Trophoblast cell (in vitro differentiated cells and primary cell): Measurements from ENCODE around the gene AGA.
A peak's percentile ranks its signal among the peaks of the same experiment; 100 is the strongest.

Experiments used
- DNase-seq, 2 donors: peaks; one replicate each; pipeline ENCODE4 v3.0.0-alpha.2; 2016
- H2AFZ ChIP-seq: 2 replicates; pipeline ENCODE4 v1.6.1; 2013; ENCODE audit warnings: low read length, moderate library complexity, mild to moderate bottlenecking; ENCODE audit not compliant: insufficient read depth, poor library complexity
- H2AK5ac ChIP-seq: 2 replicates; pipeline ENCODE4 v1.6.1; 2013; ENCODE audit warnings: mild to moderate bottlenecking, low read length
- H2BK120ac ChIP-seq: 2 replicates; pipeline ENCODE4 v1.6.1; 2013; ENCODE audit warnings: low read length, mild to moderate bottlenecking, moderate library complexity; ENCODE audit not compliant: insufficient read depth, poor library complexity
- H2BK12ac ChIP-seq: 2 replicates; pipeline ENCODE4 v1.6.1; 2013; ENCODE audit warnings: mild to moderate bottlenecking, low read length, moderate library complexity
- H2BK5ac ChIP-seq: 2 replicates; pipeline ENCODE4 v1.6.1; 2013; ENCODE audit warnings: low read length, low read depth, moderate library complexity, mild to moderate bottlenecking; ENCODE audit not compliant: poor library complexity
- H3K14ac ChIP-seq: 2 replicates; pipeline ENCODE4 v1.6.1; 2013; ENCODE audit warnings: mild to moderate bottlenecking, low read length
- H3K18ac ChIP-seq: 2 replicates; pipeline ENCODE4 v1.6.1; 2013; ENCODE audit warnings: mild to moderate bottlenecking, low read length
- H3K23ac ChIP-seq: 2 replicates; pipeline ENCODE4 v1.6.1; 2013; ENCODE audit warnings: low read length
- H3K27ac ChIP-seq: 2 replicates; pipeline ENCODE4 v1.5.1; 2013; ENCODE audit warnings: low read depth, mild to moderate bottlenecking, inconsistent platforms, low read length, moderate library complexity
- H3K27me3 ChIP-seq: 2 replicates; pipeline ENCODE4 v1.6.1; 2013; ENCODE audit warnings: inconsistent platforms, mild to moderate bottlenecking, low read length, moderate library complexity; ENCODE audit not compliant: insufficient read depth
- H3K36me3 ChIP-seq, 2 experiments: 1 replicate in 1 of 2; 2 replicates in 1 of 2; pipeline ENCODE4 v1.6.1; 2013; ENCODE audit warnings: low read length in 2 of 2, mild to moderate bottlenecking in 2 of 2, moderate library complexity in 1 of 2; ENCODE audit not compliant: insufficient read depth in 2 of 2, control insufficient read depth in 1 of 2
- H3K4ac ChIP-seq: 2 replicates; pipeline ENCODE4 v1.6.1; 2013; ENCODE audit warnings: low read depth, mild to moderate bottlenecking, low read length, moderate library complexity
- H3K4me1 ChIP-seq, 2 experiments: 1 replicate in 1 of 2; 2 replicates in 1 of 2; pipeline ENCODE4 v1.6.1; 2013; ENCODE audit warnings: low read length in 2 of 2, mild to moderate bottlenecking in 2 of 2, moderate library complexity in 1 of 2; ENCODE audit not compliant: insufficient read depth in 2 of 2, control insufficient read depth in 1 of 2
- H3K4me2 ChIP-seq: 2 replicates; pipeline ENCODE4 v1.6.1; 2013; ENCODE audit warnings: inconsistent platforms, mild to moderate bottlenecking, low read length, moderate library complexity
- H3K4me3 ChIP-seq: 2 replicates; pipeline ENCODE4 v1.5.1; 2013; ENCODE audit warnings: mild to moderate bottlenecking, low read depth, low read length, inconsistent platforms
- H3K79me1 ChIP-seq: one replicate; pipeline ENCODE4 v1.6.1; 2013; ENCODE audit warnings: low read length
- H3K79me2 ChIP-seq: 2 replicates; pipeline ENCODE4 v1.6.1; 2013; ENCODE audit warnings: low read length, mild to moderate bottlenecking; ENCODE audit not compliant: control insufficient read depth, insufficient read depth, poor library complexity
- H3K9ac ChIP-seq: 2 replicates; pipeline ENCODE4 v1.6.1; 2013; ENCODE audit warnings: mild to moderate bottlenecking, low read length
- H3K9me3 ChIP-seq: 2 replicates; pipeline ENCODE4 v1.6.1; 2013; ENCODE audit warnings: low read depth, mild to moderate bottlenecking, control low read depth, inconsistent platforms, low read length; ENCODE audit not compliant: insufficient read depth
- H4K12ac ChIP-seq: 2 replicates; pipeline ENCODE4 v1.6.1; 2013; ENCODE audit warnings: low read depth, mild to moderate bottlenecking, low read length, moderate library complexity
- H4K8ac ChIP-seq: 2 replicates; pipeline ENCODE4 v1.6.1; 2013; ENCODE audit warnings: low read depth, mild to moderate bottlenecking, low read length, moderate library complexity
- H4K91ac ChIP-seq: one replicate; pipeline ENCODE4 v1.6.1; 2013; ENCODE audit warnings: low read depth, mild to moderate bottlenecking, low read length, moderate library complexity
- WGBS: extraction: QIAGEN DNeasy Blood & Tissue Kit; methylation state at CpG from one replicate; pipeline ENCODE4 v1.1.7; 2013; ENCODE audit warnings: missing lambda C conversion rate; ENCODE audit not compliant: insufficient read length, insufficient coverage; ENCODE audit errors: extremely low coverage; 5-methylcytosine and 5-hydroxymethylcytosine counted together

The AGA gene

GRCh38 chr4:177450426-177451107 lies 8.3 kb upstream of the AGA start:
- no CpG with 5 or more reads among the region's 4 CpGs for WGBS
- no peaks in the 10 kb centered on the region for H3K27me3 ChIP-seq

GRCh38 chr4:177448850-177449249 lies 6.6 kb upstream of the AGA start:
- no peak overlapping the region for H3K4me2 ChIP-seq
- no peak overlapping the region for H4K91ac ChIP-seq
- no peaks in the 10 kb centered on the region for H3K9me3 ChIP-seq
- H3K23ac ChIP-seq, result no peak overlapping the region
- H3K4ac ChIP-seq, result no peak overlapping the region
- no peak overlapping the region for H2BK5ac ChIP-seq
- no peak overlapping the region for H3K27ac ChIP-seq
- no peak overlapping the region for H3K4me3 ChIP-seq
- no peaks in the 10 kb centered on the region for H3K27me3 ChIP-seq
- no peaks in the 10 kb centered on the region for H3K79me1 ChIP-seq
- H3K18ac ChIP-seq, result no peak overlapping the region
- H3K79me2 ChIP-seq, result no peaks in the 10 kb centered on the region
- H4K8ac ChIP-seq, result no peak overlapping the region
- H2AK5ac ChIP-seq, result no peak overlapping the region
- no peaks in the 10 kb centered on the region for H3K4me1 ChIP-seq
- H3K14ac ChIP-seq, result no peak overlapping the region
- no peak overlapping the region for H2BK120ac ChIP-seq
- H3K36me3 ChIP-seq, result no peaks in the 10 kb centered on the region
- no peak overlapping the region for H2AFZ ChIP-seq
- no peak overlapping the region for H3K9ac ChIP-seq
- H2BK12ac ChIP-seq, result no peak overlapping the region
- DNase-seq, result peak in 1 of 2 donors; percentile 72
- H4K12ac ChIP-seq, result no peak overlapping the region
- no CpG with 5 or more reads among the region's 1 CpG for WGBS

More at GRCh38 chr4:177450426-177451107, 8.3 kb upstream of the AGA start:
- Histone ChIP-seq H2BK5ac (no peak overlapping the region), H3K23ac (no peak overlapping the region), H2AK5ac (no peak overlapping the region), H4K91ac (no peak overlapping the region), H2BK12ac (no peak overlapping the region), H3K9me3 (no peaks in the 10 kb centered on the region), H3K27ac (no peak overlapping the region), H3K18ac (no peak overlapping the region), H4K8ac (no peak overlapping the region), H3K4ac (no peak overlapping the region), H3K14ac (peak overlapping the region; percentile 19), H2BK120ac (no peak overlapping the region), H3K9ac (no peak overlapping the region), H3K79me2 (no peaks in the 10 kb centered on the region), H3K36me3 (no peaks in the 10 kb centered on the region), H3K4me2 (no peak overlapping the region), H2AFZ (no peak overlapping the region), H3K4me1 (peaks cover 0 to 3% of the 10 kb centered on the region in 2 experiments), H3K79me1 (no peaks in the 10 kb centered on the region), H3K4me3 (no peak overlapping the region), H4K12ac (no peak overlapping the region)
- DNase-seq, result peak; percentile 94 to 98

GRCh38 chr4:177447417-177448004 lies 5.3 kb upstream of the AGA start:
- WGBS, result no CpG with 5 or more reads among the region's 1 CpG
- H3K79me2 ChIP-seq, result no peaks in the 10 kb centered on the region
- no peaks in the 10 kb centered on the region for H3K9me3 ChIP-seq

GRCh38 chr4:177446586-177446985 lies 4.3 kb upstream of the AGA start:
- H3K79me1 ChIP-seq, result peaks cover 6% of the 10 kb centered on the region
- no peak overlapping the region for H4K91ac ChIP-seq
- H2AK5ac ChIP-seq, result no peak overlapping the region
- H3K36me3 ChIP-seq, result no peaks in the 10 kb centered on the region
- no peak overlapping the region for H3K23ac ChIP-seq
- no peak overlapping the region for H3K4me3 ChIP-seq
- no CpG with 5 or more reads among the region's 2 CpGs for WGBS
- no peak overlapping the region for H2AFZ ChIP-seq
- H3K9me3 ChIP-seq, result no peaks in the 10 kb centered on the region
- no peak overlapping the region for H3K4me2 ChIP-seq
- no peak overlapping the region for H4K8ac ChIP-seq
- H4K12ac ChIP-seq, result no peak overlapping the region
- H2BK12ac ChIP-seq, result no peak overlapping the region
- no peak overlapping the region for H2BK5ac ChIP-seq
- no peaks in the 10 kb centered on the region for H3K27me3 ChIP-seq
- H3K27ac ChIP-seq, result no peak overlapping the region
- no peak overlapping the region for H3K14ac ChIP-seq
- H3K9ac ChIP-seq, result no peak overlapping the region
- H2BK120ac ChIP-seq, result no peak overlapping the region
- DNase-seq, result no peak
- peaks cover 4% of the 10 kb centered on the region for H3K79me2 ChIP-seq
- no peaks in the 10 kb centered on the region for H3K4me1 ChIP-seq
- no peak overlapping the region for H3K4ac ChIP-seq
- H3K18ac ChIP-seq, result no peak overlapping the region

More at GRCh38 chr4:177447417-177448004, 5.3 kb upstream of the AGA start:
- no peak overlapping the region for H3K14ac ChIP-seq
- H2BK5ac ChIP-seq, result no peak overlapping the region
- no peaks in the 10 kb centered on the region for H3K36me3 ChIP-seq
- no peak overlapping the region for H3K4me2 ChIP-seq
- no peak overlapping the region for H2AK5ac ChIP-seq
- no peak overlapping the region for H3K27ac ChIP-seq
- no peaks in the 10 kb centered on the region for H3K4me1 ChIP-seq
- no peak overlapping the region for H3K4me3 ChIP-seq
- no peak overlapping the region for H4K8ac ChIP-seq
- H3K23ac ChIP-seq, result no peak overlapping the region
- H2BK120ac ChIP-seq, result no peak overlapping the region
- no peak overlapping the region for H4K12ac ChIP-seq
- no peak overlapping the region for H2BK12ac ChIP-seq
- H2AFZ ChIP-seq, result no peak overlapping the region
- H3K9ac ChIP-seq, result no peak overlapping the region
- no peak overlapping the region for H3K18ac ChIP-seq
- no peak overlapping the region for H3K4ac ChIP-seq
- no peaks in the 10 kb centered on the region for H3K27me3 ChIP-seq
- H4K91ac ChIP-seq, result no peak overlapping the region
- no peaks in the 10 kb centered on the region for H3K79me1 ChIP-seq
- DNase-seq, result no peak
